NCI-H2227 treated with DMSO at 0.1 percent for 48 hours (cell line): Measurements from ENCODE around the gene PTPRJ.
"Not testable (repeated sequence)": the region's sequence is repeated elsewhere in the genome, so short reads cannot be mapped to it uniquely, and the experiment has no call there.

ENCODE experiments used
- DNase-seq: peaks from one replicate; lab custom pipeline; 2025; lab: John Stamatoyannopoulos, UW

The PTPRJ gene

DNA sequence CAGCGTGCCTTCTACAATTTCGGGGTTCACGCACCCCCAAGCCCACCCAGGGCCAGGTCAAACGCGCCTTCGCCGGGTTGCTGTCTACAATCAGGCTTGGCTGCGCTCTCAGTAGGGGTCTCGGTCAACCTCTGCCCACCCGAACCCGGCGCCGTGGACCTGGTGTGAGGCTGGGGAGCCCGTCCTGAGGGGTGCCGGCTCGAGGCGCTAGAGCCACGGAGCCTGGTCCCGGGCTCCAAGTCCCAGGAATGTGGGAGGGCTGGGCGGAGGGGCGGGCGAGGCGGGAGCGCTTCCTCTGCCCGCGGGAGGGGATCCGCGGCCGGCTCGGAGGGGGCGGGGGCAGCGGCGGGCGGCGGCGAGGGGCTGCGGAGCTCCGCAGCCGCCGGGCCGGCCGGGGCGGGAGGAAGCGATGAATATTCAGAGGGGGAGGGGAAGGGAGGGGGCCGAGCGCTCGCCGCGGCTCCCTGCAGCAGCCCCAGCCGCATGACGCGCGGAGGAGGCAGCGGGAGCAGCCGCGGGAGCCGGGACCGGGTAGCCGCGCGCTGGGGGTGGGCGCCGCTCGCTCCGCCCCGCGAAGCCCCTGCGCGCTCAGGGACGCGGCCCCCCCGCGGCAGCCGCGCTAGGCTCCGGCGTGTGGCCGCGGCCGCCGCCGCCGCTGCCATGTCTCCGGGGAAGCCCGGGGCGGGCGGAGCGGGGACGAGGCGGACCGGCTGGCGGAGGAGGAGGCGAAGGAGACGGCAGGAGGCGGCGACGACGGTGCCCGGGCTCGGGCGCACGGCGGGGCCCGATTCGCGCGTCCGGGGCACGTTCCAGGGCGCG is at the start of gene PTPRJ:
PTPRJ (plus strand) TSS at position 472 of the 819 bp plus-strand sequence. CDS start 354 bp downstream, outside the sequence.
- peak; percentile 65 for DNase-seq

DNA sequence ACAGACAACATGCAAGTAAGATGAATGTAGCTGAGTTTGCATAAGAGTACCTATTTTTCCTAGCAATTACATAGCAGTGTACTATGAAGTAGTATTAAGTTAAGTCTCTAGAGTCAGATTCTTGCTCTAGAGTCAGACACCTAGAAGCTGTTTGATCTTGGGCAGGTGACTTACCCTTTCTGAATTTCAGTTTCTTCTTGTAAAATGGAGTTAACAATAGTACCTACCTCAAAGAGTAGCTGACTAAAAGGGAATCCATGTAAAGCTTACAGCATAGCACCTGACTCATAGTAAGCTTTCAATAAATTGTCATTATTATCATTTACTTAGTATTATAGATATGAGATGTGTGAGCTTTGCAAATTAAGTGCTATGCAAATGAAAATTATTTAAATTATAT is 47.8 kb upstream of the PTPRJ start:
- DNase-seq: no peak

DNA sequence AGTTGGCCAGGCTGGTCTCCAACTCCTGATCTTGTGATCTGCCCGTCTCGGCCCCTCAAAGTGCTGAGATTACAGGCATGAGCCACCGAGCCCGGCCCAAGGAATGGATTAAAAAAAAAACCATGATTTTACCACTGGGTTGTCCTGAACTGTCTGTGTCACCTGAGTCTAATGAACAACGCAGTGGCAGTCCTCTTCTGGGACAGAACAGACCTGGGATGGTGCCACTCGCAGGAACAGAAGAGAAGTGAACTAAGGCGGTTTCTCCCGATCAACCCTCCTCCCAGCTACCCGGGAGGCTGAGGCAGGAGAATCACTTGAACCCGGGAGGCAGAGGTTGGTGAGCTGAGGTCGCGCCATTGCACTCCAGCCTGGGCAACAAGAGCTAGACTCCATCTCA is 46.6 kb upstream of the PTPRJ start:
- DNase-seq: not testable (repeated sequence)

DNA sequence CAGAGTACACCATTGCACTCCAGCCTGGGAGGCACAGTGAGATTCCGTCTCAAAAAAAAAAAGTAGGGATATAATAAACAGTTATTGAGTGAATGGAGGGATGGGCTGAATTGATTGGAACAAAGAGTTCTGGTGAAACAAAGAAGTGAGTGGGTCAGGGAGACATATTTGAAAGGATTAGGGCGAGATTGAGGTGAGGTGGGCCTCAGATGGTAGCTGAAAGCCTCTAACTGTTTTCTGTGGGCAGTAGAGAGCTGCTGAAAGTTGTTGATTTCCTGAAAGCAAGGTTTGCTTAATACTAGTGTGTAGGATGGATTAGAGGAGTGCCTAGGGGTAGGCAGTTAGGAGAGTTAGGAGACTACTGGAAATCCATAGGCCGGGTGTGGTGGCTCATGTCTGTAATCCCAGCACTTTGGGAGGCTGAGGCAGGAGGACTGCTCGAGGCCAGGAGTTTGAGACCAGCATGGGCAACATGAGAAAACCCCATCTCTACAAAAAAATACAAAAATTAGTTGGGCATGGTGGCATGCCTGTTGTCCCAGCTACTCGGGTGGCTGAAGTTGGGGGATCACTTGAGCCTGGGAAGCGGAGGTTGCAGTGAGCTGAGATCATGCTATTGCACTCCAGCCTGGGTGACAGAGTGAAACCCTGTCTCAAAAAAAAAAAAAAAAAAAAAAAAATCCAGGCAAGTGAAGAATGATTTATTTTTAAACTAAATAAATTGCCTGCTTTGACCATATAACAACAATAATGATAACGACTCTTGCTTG is 41.4 kb upstream of the PTPRJ start:
- no peak for DNase-seq

DNA sequence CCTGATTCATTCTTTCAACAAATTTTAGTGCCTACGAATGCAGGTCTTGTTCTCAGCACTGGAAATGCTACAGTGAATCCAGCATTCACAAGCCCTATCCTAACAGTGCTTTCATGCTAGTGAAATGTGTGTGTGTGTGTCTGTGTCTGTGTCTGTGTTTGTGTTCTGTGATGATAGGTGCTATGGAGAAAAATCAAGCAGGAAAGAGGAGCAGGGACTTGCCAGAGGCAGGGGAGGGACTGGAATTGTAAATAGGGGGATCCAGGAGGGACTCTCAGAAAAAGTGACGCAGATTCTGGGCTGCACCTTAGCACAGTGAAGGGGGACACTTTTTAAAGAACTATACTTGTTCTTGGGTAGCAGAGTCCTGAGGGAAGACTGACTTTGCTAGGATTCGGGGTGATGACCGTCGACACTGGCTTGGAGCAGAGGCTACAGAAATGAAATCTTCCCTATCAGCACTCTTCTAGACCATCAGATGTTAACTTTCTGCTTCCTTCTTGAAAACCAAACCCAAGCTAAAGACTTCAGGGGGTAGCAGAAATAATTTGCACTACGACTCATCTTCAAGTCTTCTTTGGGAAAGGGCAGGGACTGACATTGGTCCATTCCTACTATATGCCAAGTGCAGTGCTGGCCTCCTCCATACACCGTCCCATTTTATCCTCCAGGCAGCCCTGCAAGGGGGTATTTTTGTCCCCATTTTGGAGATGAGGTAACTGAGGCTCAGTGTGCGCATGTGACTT is 39.3 kb upstream of the PTPRJ start:
- no peak for DNase-seq

DNA sequence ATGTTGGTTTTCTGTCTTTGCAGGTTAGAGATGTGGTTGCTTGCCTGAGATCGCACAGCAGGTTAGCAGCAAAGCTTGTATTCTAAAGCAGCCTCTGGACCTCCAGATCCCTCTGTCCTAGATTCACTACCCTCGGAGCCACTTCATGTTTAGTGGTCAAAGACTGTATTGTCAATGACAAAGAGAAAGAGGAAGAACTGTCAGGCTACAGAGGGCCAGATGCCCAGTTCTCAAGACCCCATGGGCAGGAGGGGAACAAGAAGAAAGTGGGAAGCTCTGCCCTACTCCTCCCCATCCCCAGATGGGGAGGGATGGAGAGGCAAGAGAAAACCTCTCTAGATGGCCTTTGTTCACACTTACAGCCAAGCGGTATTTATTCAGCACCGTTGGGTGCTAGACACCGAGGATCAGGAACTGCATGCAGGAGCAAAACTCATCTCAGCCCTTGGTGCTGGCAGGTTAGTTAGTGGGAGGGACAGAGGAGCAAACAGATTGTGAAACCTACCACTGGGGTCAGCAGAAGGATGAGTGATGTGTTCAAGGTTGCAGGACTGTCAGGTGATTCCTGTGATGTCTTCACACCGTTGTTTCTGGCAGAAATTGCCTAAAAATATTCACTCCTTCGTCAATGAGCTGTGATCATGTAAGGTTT is 38.3 kb upstream of the PTPRJ start:
- DNase-seq: no peak

DNA sequence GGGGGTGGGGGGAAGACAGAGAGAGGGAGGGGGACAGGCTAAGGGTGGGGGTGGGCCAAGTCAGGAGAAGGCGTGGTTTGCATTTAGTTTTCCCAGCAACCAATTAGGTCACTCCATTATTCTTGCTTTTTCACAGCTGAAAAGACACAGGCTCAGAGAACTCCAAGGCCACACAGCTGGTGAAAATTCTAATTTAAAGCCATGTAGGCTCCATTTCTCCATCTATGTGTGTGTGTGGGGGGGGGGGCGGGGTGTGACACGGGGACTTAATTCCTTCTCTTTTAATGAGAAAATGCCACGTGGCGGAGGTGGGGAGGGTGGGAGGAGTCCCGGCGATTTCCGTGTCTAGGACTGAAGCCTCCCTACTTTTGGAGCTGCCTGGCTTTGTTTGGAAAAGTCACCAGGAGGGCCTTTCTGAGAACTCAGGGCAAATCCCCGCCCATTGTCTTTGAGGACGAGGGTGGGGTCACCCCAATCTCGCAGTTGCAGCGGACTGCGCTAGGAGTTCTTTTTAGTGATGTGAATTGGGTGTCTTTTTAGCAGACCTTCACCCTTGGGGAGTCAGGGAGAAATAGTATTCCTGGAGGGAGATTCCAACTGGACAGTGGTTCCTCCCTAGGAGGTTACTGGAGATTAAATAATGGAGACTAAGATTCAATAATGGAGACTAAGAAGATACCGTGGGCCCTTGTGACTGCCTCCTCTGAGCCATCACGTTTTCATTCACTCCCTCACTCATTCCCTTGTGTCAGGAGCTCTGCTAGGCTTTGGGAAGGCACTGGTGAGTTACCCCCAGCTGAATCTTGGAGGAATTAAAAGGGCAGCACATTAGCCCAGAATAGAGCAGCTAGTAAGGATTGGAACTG is 36.4 kb upstream of the PTPRJ start:
- DNase-seq: no peak

DNA sequence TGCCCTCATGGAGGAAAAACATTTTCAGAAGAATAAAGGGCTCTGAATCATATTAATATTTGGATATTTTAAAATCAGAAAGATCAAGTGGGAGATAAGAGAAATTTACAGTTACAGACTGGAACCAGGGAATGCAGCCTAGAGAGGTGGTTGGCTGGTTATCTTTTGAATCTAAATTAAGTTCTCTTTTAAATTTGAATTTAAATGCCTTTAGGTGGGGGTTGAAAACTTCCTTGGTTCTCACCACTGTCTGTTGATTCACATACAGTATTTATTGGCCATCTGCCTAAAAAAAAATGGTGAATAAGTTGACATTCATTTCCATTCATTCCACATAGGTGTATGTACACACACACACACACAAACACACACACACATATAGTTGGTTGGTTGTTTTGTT is 35.7 kb upstream of the PTPRJ start:
- DNase-seq: no peak

DNA sequence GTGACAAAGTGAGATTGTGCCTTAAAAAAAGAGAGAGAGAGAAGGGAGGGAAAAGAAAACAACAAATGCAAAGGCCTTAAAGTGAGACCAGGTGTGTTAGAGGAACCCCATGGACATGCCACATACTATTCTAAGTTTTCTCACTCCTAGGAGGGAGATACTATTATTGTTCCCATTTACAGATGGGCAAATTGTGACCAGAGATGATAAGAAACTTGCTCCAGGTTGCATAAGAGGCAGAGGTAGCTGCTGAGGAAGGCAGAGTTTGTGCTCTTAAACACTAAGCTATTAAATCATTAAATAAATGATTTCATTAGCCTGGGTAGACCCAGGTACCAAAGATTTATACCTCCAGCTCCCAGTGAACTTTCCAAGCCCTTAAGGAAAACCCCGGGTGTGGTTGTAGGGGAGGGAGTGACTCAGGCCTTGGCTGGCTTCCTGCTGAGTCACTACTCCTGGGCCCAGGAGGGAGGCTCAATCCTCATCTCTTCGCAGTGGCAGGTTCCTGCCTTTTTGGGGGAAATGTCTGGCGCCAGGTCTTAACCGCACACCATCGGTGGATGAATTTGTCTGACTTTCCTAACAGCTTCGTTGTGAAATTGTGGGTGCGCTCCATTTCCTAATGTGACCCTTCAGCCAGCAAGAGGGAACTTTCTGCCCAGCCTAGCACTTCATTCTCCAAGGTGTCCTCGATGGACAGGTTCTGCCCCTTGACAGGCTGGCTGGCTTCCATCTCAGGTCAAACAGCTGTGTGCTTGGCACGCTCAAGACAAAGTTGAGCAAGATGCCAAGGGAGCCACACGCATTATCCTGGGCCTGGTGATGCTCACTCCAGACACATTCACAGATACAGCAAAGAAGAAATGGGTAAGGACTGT is 33.4 kb upstream of the PTPRJ start:
- DNase-seq: no peak

DNA sequence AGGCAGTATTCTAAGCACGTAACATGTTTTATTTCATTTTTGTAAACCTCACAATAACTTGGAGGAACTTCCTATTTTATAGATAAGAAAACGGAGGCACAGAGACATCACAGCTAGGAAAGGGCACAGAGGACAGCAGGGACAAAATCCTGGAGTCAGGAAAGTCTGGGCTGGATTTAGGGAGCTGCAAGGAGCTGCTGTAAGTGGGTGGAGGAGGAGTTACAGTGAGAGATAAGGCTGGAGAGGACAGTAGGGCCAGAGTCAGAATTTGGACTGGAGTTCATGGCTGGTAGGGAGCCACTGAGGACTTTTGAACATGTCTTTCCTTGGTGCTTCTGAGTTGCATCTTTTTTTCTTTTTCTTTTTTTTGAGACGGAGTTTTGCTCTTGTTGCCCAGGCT is 32.2 kb upstream of the PTPRJ start:
- DNase-seq: no peak

DNA sequence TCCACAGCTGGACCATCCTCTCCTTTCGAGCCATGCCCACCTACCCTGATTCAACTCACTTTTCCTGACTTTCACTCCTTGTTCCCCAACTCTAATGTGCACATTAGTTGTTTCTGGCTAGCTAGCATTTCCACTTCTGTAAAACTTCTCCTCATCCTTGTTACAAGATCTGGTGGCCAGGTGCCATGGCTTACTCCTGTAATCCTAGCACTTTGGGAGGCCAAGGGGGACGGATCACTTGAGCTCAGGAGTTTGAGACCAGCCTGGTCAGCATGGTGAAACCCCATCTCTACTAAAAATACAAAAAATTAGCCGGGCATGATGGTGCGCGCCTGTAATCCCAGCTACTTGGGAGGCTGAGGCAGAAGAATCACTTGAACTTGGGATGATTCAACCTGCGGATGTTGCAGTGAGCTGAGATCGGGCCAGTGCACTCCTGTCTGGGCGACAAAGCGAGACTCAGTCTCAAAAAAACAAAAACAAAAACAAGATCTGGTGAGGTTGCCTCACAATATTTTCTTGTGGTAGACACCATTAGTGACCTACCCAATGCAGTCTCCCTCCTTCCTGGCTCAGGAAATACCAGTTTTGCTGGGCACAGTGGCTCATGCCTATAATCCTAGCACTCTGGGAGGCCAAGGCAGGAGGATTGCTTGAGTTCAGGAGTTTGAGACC is 31.2 kb upstream of the PTPRJ start:
- not testable (repeated sequence) for DNase-seq

DNA sequence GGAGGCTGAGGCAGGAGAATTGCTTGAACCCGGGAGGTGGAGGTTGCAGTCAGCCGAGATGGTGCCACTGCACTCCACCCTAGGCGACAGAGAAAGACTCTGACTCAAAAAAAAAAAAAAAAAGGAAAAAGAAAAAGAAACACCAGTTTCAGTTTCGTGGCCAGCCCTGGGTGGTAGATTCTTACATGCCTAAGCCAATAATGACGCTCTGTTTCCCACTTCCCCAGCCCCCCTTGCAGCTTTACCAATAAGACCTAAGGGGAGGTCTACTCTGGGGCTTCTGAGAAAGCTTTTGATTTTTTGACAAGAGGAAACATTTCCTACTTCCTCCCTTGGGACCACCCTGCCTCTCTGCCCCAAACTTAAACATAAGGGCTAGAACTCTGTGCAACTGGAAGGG is 30.0 kb upstream of the PTPRJ start:
- DNase-seq: no peak

DNA sequence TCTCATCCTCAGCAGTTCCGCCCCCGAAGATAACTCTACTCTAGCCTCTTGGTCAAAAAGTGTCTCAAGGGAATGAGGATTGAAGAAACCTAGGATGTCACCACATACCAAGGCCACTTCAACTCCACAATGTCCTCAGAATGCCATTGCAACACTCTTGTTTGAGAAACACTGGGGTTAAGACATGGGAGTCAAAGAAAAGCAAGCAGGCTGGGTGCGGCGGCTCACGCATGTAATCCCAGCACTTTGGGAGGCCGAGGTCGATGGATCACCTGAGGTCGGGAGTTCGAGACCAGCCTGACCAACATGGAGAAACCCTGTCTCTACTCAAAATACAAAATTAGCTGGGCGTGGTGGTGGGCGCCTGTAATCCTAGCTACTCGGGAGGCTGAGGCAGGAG is 28.9 kb upstream of the PTPRJ start:
- not testable (repeated sequence) for DNase-seq

DNA sequence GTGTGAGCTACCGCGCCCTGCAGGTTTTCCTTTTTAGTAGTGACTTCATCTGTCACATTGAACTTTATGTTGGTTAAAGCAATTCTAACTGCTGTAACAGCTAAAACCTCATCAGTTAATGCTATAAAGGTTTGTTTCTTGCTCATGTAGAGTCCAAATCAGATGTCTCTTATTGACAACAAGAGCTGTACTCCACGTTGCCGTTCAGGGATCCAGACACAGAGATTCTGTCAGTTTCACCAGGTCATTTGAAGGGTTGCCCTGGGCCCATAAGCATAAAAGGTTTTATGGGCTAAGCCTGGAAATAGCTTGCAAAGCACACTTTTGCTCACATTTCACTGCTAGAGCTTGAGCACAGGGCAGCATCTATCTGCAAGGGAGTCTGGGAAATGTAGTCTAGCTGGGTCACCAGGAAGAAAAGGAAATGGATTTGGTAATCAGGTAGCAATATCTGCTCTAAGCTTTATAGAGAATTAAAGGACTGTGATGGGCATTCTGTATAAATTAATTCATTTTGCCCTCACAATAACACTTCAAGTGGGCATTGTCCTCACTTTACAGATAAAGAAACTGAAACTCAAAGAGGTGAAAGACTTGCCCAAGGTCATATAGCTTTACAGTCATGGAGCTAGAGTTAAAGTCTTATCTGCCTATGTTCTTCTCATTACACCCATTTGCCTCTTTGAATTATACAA is 25.2 kb upstream of the PTPRJ start:
- DNase-seq: peak; percentile 12

DNA sequence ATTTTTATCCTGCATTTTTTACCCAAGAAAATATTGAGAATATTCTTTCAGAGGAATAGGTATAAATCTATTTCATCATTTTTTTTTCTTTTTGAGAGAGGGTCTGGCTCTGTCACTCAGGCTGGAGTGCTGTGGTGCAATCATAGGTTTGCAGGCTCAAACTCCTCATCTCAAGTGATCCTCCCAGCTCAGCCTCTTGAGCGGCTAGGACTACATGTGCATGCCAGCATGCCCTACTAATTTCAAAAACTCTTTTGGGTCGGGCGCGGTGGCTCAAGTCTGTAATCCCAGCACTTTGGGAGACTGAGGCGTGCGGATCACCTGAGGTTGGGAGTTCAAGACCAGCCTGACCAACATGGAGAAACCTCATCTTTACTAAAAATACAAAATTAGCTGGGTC is 20.3 kb upstream of the PTPRJ start:
- no peak for DNase-seq

DNA sequence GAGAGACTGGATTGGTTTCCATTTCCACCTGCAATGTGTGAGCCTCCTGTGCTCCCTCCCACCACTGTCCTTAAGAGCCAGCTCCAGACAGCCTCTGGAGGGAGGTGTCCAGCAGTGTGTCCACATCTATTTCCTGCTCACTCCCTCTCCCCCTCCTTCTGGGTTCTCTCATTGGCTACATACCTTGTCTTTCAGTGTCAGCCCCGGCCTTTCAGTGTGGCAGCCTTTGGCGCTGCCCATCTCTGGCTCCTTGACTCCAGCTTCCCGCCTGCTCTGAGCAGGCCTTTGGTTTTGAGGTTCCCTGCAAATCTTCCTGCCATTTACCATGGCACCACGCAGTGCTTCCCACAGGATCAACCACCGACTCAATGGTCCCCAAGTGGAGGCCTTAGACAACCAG is 19.0 kb upstream of the PTPRJ start:
- DNase-seq: peak; percentile 13

DNA sequence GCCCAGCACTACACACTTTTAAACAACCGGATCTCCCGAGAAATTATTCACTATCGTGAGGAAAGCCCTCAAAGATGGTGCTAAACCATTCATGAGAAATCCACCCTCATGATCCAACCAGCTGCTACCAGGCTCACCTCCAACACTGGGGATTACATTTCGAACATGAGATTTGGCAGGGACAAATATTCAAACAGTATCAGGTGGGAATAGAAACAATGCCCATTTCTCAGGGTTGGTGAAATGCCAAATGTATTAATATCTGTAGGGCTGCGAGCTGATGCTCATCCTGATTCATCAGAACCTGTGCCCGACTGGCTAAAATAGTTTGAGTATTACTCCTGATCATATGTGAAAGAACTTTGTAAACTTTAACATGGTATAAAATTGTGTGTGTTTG is 15.8 kb upstream of the PTPRJ start:
- no peak for DNase-seq

DNA sequence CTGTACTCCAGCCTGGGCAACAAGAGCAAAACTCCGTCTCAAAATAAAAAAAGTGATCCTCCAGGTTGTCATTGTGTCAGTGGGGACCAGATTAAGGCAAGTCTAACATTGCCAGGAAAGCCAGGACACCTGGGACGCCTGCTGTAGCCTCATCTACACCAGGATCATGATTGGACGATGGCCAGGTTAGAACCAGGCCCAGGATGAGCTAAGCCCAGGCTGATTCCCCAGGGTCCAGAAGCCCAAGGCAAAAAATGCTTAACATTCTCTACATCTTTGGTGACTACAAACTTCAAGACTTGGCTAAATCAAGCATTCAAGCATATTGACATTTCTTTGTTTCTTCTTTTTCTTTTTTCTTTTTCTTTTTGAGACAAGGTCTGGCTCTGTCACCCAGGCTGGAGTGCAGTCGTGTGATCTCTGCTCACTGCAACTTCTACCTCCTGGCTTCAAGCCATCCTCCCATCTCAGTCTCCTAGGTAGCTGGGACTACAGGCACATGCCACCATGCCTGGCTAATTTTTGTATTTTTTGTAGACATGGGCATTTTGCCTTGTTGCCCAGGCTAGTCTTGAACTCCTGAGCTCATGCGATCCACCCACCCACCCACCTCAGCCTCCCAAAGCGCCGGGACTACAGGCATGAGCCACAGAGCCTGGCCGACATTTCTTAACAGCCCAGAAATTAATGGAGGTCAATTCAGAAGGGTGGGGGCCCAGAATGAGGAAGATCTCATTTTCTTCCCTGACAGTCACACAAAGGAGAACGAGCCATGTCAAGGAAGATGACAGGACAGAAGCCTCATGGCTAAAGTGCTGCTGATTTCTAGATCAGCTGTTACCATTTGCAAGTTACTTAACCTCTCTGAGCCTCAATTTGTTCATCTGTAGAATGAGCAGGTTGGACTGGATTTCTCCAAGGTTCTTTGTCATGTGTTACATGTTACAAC is 12.5 kb upstream of the PTPRJ start:
- no peak for DNase-seq
